Stomach smooth muscle (tissue), 2 donors: ENCODE measurements around the gene COL4A2.
"Not testable (repeated sequence)": the region's sequence is repeated elsewhere in the genome, so short reads cannot be mapped to it uniquely, and the experiment has no call there.

Experiments used
- H3K27ac ChIP-seq: one replicate; pipeline ENCODE4 v1.7.0; 2013; ENCODE audit warnings: mild to moderate bottlenecking, low read length, inconsistent platforms
- H3K27me3 ChIP-seq, 2 donors: one replicate each; pipeline ENCODE4 v1.7.0; 2013; ENCODE audit warnings: low read length in 2 of 2; ENCODE audit not compliant: insufficient read depth in 2 of 2, control insufficient read depth in 1 of 2
- H3K36me3 ChIP-seq, 2 donors: one replicate each; pipeline ENCODE4 v1.7.0; 2013; ENCODE audit warnings: low read length in 2 of 2; ENCODE audit not compliant: control insufficient read depth in 2 of 2, insufficient read depth in 2 of 2
- H3K4me1 ChIP-seq: one replicate; pipeline ENCODE4 v1.7.0; 2013; ENCODE audit warnings: low read length; ENCODE audit not compliant: control insufficient read depth, insufficient read depth
- H3K4me3 ChIP-seq, 2 donors: one replicate each; pipeline ENCODE4 v1.7.0; 2013; ENCODE audit warnings: low read length in 2 of 2
- H3K9ac ChIP-seq, 2 donors: one replicate each; pipeline ENCODE4 v1.7.0; 2013; ENCODE audit warnings: low read length in 2 of 2, mild to moderate bottlenecking in 1 of 2
- H3K9me3 ChIP-seq, 2 donors: one replicate each; pipeline ENCODE4 v1.7.0; 2013; ENCODE audit warnings: low read length in 2 of 2; ENCODE audit not compliant: control insufficient read depth in 2 of 2
- donor health status: healthy.
- donor health status: Pancreatic carcinoma.

The COL4A2 gene

DNA sequence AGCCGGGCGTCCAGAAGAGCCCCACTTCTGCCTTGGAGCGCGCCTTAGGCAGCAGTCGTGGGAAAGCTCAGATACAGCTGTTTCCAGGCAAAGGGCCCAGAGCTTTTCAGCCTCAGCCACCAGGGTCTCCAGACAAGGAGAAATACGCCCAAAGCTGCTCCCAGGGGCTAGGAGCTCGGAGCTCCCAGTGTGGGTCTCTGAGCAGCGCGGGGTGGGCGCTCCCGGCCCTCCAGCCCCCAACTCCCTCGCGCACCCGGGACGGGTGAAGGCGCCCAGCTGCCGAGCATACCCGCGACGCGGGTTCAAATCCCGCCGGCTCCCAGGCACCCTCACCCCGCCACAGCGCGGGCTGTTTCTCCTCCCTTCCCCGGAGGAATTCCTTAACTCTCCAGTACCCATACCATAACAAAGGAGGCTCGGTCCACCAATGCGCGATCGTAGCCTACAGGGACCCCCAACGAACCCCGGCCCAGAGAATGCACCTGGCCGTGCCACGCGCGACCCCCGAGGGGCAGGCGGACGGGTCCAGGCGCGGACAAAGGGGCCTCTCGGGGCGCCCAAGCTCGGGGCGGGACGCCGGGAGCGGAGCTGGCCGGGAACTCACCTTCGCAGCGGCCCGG, 634 bp upstream of the COL4A2 start:
- Histone ChIP-seq H3K9me3 (no peaks in the 10 kb centered on the region), H3K27me3 (no peaks in the 10 kb centered on the region), H3K27ac (peak overlapping the region; percentile 96), H3K4me1 (peaks cover 64% of the 10 kb centered on the region), H3K4me3 (peak overlapping the region; percentile 96 to 99), H3K36me3 (peaks cover 6 to 14% of the 10 kb centered on the region in 2 donors), H3K9ac (peak overlapping the region; percentile 93 to 94)

- peaks cover 66% of the 10 kb centered on the region for H3K4me1 ChIP-seq
- H3K36me3 ChIP-seq = peaks cover 6 to 14% of the 10 kb centered on the region in 2 donors
- H3K4me3 ChIP-seq = peak overlapping the region; percentile 96 to 99
- no peaks in the 10 kb centered on the region for H3K9me3 ChIP-seq
- peak overlapping the region; percentile 94 to 96 for H3K9ac ChIP-seq
- peak overlapping the region; percentile 96 for H3K27ac ChIP-seq
- no peaks in the 10 kb centered on the region for H3K27me3 ChIP-seq
These were observed 927 bp downstream of the COL4A2 start for GRCh38 chr13:110307767-110308655.

- Histone ChIP-seq H3K9ac (peak overlapping the region; percentile 94 to 96), H3K4me1 (peaks cover 61% of the 10 kb centered on the region), H3K27me3 (no peaks in the 10 kb centered on the region), H3K9me3 (no peaks in the 10 kb centered on the region), H3K27ac (peak overlapping the region; percentile 96), H3K36me3 (peaks cover 4 to 9% of the 10 kb centered on the region in 2 donors), H3K4me3 (peak overlapping the region; percentile 96 to 99)
These were observed 1.7 kb downstream of the COL4A2 start for GRCh38 chr13:110308656-110309359.

- Histone ChIP-seq H3K27ac (peak overlapping the region; percentile 96), H3K4me1 (peaks cover 61% of the 10 kb centered on the region), H3K27me3 (no peaks in the 10 kb centered on the region), H3K9ac (peak overlapping the region; percentile 94 to 96), H3K4me3 (peak overlapping the region; percentile 96 to 99), H3K36me3 (peaks cover 8 to 9% of the 10 kb centered on the region in 2 donors), H3K9me3 (no peaks in the 10 kb centered on the region)
These were observed 2.8 kb downstream of the COL4A2 start for GRCh38 chr13:110309661-110310524.

DNA sequence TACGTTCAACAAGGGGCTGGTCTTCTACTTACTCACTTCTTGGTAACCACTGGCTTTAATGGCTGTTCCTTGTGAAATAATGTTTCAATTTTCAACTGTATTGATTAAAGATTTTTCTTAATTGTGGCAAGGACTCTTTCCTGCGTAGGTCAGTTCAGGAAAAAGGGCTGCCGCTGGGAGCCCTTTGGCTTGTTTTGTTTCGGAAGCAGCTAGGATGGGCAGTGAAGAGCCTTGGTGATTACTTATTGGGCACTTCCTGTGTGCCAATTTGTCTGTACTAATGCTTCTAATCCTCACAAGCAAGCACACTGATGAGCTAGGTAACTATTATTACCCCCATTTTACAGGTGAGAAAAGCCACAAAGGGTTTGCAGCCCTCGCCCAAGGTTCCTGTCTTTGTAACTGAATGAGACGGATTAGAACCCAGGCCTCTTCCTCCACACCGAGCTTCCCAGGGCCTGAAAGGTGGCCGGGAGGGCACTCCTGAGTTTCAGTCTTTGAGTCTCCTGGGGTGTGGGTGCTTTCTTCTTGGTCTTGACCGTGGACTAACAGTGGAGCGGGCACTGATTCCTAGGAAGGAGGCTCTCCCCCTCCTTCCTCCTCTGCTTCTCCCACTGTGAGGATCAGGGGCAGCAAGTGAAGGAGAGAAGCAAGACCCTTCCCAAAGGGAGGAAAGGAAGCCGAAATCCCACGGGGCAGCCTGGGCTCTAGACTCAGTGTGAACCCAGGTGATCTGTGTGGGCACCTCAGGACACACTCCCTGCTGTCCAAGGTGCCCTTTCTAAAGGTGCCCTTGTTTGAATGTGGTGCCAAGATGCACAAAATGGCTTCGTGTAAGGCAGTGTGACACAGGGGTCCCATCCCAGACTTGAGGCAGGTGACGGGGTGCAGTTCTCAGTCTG, 3.7 kb downstream of the COL4A2 start:
- peaks cover 68% of the 10 kb centered on the region for H3K4me1 ChIP-seq
- no peaks in the 10 kb centered on the region for H3K9me3 ChIP-seq
- peak overlapping the region; percentile 94 to 96 for H3K9ac ChIP-seq
- peaks cover 8 to 9% of the 10 kb centered on the region in 2 donors for H3K36me3 ChIP-seq
- H3K27ac ChIP-seq = peak overlapping the region; percentile 96
- H3K4me3 ChIP-seq = peak overlapping the region; percentile 96 to 99
- H3K27me3 ChIP-seq = no peaks in the 10 kb centered on the region

DNA sequence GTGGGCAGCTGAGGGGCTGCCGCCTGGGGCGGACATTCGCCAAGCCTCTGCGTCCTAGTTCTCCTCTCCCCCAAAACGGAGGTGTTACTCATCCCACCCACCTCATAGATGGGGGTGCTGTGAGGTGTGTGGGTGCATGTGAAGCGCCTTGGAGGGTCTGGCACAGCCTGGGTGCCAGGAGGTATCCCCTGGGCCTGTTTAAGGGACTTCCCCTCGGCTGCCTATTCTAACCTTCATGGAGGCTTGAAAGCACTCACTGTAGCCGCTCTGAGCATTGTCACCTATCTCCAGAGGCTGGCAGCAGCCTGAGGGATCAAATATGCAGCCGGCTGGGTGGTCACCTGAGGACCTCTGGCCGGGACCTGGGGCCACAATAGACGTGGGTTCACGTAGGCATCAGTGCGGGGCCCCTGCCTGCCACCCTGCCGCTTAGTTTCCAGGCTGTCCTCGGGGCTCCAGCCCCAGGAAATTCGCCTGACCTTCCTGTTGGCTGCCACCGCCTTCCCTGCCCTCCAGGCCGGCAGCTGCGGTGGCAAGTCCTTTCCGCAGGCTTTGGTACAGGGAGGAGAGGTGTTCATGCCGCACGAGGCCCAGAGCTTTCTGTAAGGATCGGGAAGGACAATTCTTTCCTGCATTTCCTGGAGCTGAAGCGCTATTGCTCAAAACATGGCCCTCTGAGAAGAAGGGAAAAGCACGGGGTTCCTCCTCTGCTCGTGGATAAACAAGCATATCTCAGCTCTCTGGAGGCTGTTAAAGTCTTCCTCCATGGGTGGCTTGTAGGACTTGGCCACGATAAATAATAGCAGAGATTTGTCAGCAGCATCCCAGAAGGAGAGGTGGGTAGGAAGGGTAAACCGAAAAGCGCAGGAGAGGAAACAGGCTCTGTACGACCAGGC, 4.6 kb downstream of the COL4A2 start:
- peak overlapping the region; percentile 96 to 99 for H3K4me3 ChIP-seq
- peak overlapping the region; percentile 94 to 96 for H3K9ac ChIP-seq
- peak overlapping the region; percentile 96 for H3K27ac ChIP-seq
- H3K27me3 ChIP-seq = no peaks in the 10 kb centered on the region
- peaks cover 9 to 11% of the 10 kb centered on the region in 2 donors for H3K36me3 ChIP-seq
- H3K9me3 ChIP-seq = no peaks in the 10 kb centered on the region
- peaks cover 76% of the 10 kb centered on the region for H3K4me1 ChIP-seq

DNA sequence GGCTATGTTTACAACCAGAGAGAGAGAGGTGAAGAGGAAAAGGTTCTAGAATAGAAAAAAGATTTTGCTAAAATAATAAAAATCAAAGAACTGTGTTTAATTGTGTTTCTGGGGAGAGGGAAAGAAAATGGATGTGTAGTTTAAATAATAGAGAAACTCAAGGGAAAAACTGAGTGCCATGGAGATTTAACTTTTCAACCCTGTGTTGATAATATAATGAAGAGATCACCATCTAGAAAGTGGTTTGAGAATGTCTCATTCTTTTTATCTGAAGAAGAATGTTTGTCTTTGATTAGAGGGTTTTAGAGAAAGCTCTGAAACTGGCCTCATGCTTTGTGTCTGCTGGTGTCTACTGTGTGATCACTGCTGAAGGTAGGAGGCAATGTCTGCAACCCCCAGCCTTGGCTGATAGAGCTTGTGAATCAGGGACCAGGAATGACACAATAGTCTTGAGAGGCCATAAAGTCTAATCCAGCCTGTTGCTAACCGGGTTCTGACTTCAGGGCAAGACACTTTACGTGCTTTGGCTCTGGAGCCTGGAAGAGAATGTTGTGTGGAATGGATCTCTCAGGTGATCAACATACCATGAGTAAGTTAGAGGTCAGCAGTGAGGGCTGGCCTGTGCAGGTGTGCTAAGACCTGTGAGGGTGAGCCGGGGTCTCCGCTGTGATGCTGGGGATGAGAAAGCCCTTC, 5.4 kb downstream of the COL4A2 start:
- peak overlapping the region; percentile 94 to 96 for H3K9ac ChIP-seq
- peaks cover 14 to 17% of the 10 kb centered on the region in 2 donors for H3K36me3 ChIP-seq
- no peaks in the 10 kb centered on the region for H3K9me3 ChIP-seq
- H3K27me3 ChIP-seq = no peaks in the 10 kb centered on the region
- peak overlapping the region; percentile 96 for H3K27ac ChIP-seq
- peak overlapping the region; percentile 96 to 99 for H3K4me3 ChIP-seq
- peaks cover 83% of the 10 kb centered on the region for H3K4me1 ChIP-seq

DNA sequence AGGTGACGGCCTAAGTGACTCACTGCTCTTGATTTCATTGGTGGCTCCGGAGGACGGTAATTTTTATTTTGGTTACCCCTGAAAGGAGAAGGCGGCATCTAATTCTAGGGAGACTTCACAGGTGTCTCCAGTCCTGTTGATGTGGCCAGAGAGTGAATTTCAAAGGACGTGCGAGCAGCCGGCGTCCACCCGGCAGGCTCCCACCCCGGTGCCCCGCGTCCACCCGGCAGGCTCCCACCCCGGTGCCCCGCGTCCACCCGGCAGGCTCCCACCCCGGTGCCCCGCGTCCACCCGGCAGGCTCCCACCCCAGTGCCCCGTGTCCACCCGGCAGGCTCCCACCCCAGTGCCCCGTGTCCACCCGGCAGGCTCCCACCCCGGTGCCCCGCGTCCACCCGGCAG, 6.2 kb downstream of the COL4A2 start:
- H3K9me3 ChIP-seq, H3K27me3 ChIP-seq: not testable (repeated sequence)
- H3K9ac ChIP-seq = peak overlapping the region in 1 of 2 donors; percentile 42
- H3K4me3 ChIP-seq = peak overlapping the region in 1 of 2 donors; percentile 99
- peak overlapping the region; percentile 96 for H3K27ac ChIP-seq
- peaks cover 91% of the 10 kb centered on the region for H3K4me1 ChIP-seq
- H3K36me3 ChIP-seq = peaks cover 14 to 17% of the 10 kb centered on the region in 2 donors
